ENCODE results near the gene RGR.
"Not testable (repeated sequence)": the region's sequence is repeated elsewhere in the genome, so short reads cannot be mapped to it uniquely, and the experiment has no call there.

The RGR gene

GRCh38 chr10:84270708-84271107 is 25.9 kb downstream of the RGR start:
- Histone ChIP-seq H3K27me3 (ENCODE audit: insufficient read depth, low read length) (peaks cover 30% of the 10 kb centered on the region), H2AFZ (ENCODE audit: low read length, unreplicated experiment) (no peak overlapping the region), H3K4me1 (ENCODE audit: control insufficient read depth, insufficient read depth, low read length, unreplicated experiment) (peaks cover 11% of the 10 kb centered on the region), H3K36me3 (ENCODE audit: insufficient read depth, low read length) (no peaks in the 10 kb centered on the region), H3K27ac (ENCODE audit: low read depth, low read length) (no peak overlapping the region), H3K4me3 (ENCODE audit: low read depth, low read length) (no peak overlapping the region), H3K79me2 (ENCODE audit: control insufficient read depth, insufficient read depth, low read length, unreplicated experiment) (no peaks in the 10 kb centered on the region)

GRCh38 chr10:84279876-84280475 is 35.1 kb downstream of the RGR start:
- peaks cover 43% of the 10 kb centered on the region for H3K27me3 ChIP-seq (ENCODE audit: insufficient read depth, low read length)
- not testable (repeated sequence) for H3K36me3 ChIP-seq (ENCODE audit: insufficient read depth, low read length); H3K4me1 ChIP-seq (ENCODE audit: control insufficient read depth, insufficient read depth, low read length, unreplicated experiment); H2AFZ ChIP-seq (ENCODE audit: low read length, unreplicated experiment); H3K27ac ChIP-seq (ENCODE audit: low read depth, low read length); H3K79me2 ChIP-seq (ENCODE audit: control insufficient read depth, insufficient read depth, low read length, unreplicated experiment); H3K4me3 ChIP-seq (ENCODE audit: low read depth, low read length)

GRCh38 chr10:84286695-84287094 is 41.8 kb downstream of the RGR start:
- no peak overlapping the region for H3K27ac ChIP-seq (ENCODE audit: low read depth, low read length)
- H2AFZ ChIP-seq (ENCODE audit: low read length, unreplicated experiment) = no peak overlapping the region
- H3K27me3 ChIP-seq (ENCODE audit: insufficient read depth, low read length) = peaks cover 42% of the 10 kb centered on the region
- no peaks in the 10 kb centered on the region for H3K36me3 ChIP-seq (ENCODE audit: insufficient read depth, low read length)
- no peak overlapping the region for H3K4me3 ChIP-seq (ENCODE audit: low read depth, low read length)
- no peaks in the 10 kb centered on the region for H3K4me1 ChIP-seq (ENCODE audit: control insufficient read depth, insufficient read depth, low read length, unreplicated experiment)
- no peaks in the 10 kb centered on the region for H3K79me2 ChIP-seq (ENCODE audit: control insufficient read depth, insufficient read depth, low read length, unreplicated experiment)

- no peak overlapping the region for H2AFZ ChIP-seq (ENCODE audit: low read length, unreplicated experiment)
- H3K27me3 ChIP-seq (ENCODE audit: insufficient read depth, low read length) = peaks cover 42% of the 10 kb centered on the region
These were observed 43.3 kb downstream of the RGR start for GRCh38 chr10:84288151-84288550.

GRCh38 chr10:84289521-84290200 is 44.8 kb downstream of the RGR start:
- Histone ChIP-seq H2AFZ (ENCODE audit: low read length, unreplicated experiment) (no peak overlapping the region), H3K4me3 (ENCODE audit: low read depth, low read length) (no peak overlapping the region), H3K27ac (ENCODE audit: low read depth, low read length) (no peak overlapping the region), H3K27me3 (ENCODE audit: insufficient read depth, low read length) (peaks cover 42% of the 10 kb centered on the region), H3K79me2 (ENCODE audit: control insufficient read depth, insufficient read depth, low read length, unreplicated experiment) (no peaks in the 10 kb centered on the region), H3K4me1 (ENCODE audit: control insufficient read depth, insufficient read depth, low read length, unreplicated experiment) (no peaks in the 10 kb centered on the region), H3K36me3 (ENCODE audit: insufficient read depth, low read length) (no peaks in the 10 kb centered on the region)

More at GRCh38 chr10:84288151-84288550, 43.3 kb downstream of the RGR start:
- no peak overlapping the region for H3K4me3 ChIP-seq (ENCODE audit: low read depth, low read length)
- H3K27ac ChIP-seq (ENCODE audit: low read depth, low read length) = no peak overlapping the region
- H3K36me3 ChIP-seq (ENCODE audit: insufficient read depth, low read length) = no peaks in the 10 kb centered on the region
- no peaks in the 10 kb centered on the region for H3K4me1 ChIP-seq (ENCODE audit: control insufficient read depth, insufficient read depth, low read length, unreplicated experiment)
- H3K79me2 ChIP-seq (ENCODE audit: control insufficient read depth, insufficient read depth, low read length, unreplicated experiment) = no peaks in the 10 kb centered on the region

GRCh38 chr10:84290235-84290634 is 45.4 kb downstream of the RGR start:
- Histone ChIP-seq H2AFZ (ENCODE audit: low read length, unreplicated experiment) (no peak overlapping the region), H3K4me1 (ENCODE audit: control insufficient read depth, insufficient read depth, low read length, unreplicated experiment) (no peaks in the 10 kb centered on the region)

GRCh38 chr10:84291384-84291783 is 46.5 kb downstream of the RGR start:
- no peak overlapping the region for H2AFZ ChIP-seq (ENCODE audit: low read length, unreplicated experiment)

More at GRCh38 chr10:84290235-84290634, 45.4 kb downstream of the RGR start:
- Histone ChIP-seq H3K4me3 (ENCODE audit: low read depth, low read length) (no peak overlapping the region), H3K27me3 (ENCODE audit: insufficient read depth, low read length) (peaks cover 42% of the 10 kb centered on the region), H3K36me3 (ENCODE audit: insufficient read depth, low read length) (no peaks in the 10 kb centered on the region), H3K79me2 (ENCODE audit: control insufficient read depth, insufficient read depth, low read length, unreplicated experiment) (no peaks in the 10 kb centered on the region), H3K27ac (ENCODE audit: low read depth, low read length) (no peak overlapping the region)

GRCh38 chr10:84292502-84292901 is 47.6 kb downstream of the RGR start:
- Histone ChIP-seq H3K79me2 (ENCODE audit: control insufficient read depth, insufficient read depth, low read length, unreplicated experiment) (no peaks in the 10 kb centered on the region), H3K4me3 (ENCODE audit: low read depth, low read length) (no peak overlapping the region), H3K36me3 (ENCODE audit: insufficient read depth, low read length) (no peaks in the 10 kb centered on the region), H3K27ac (ENCODE audit: low read depth, low read length) (no peak overlapping the region), H3K4me1 (ENCODE audit: control insufficient read depth, insufficient read depth, low read length, unreplicated experiment) (peaks cover 7% of the 10 kb centered on the region), H2AFZ (ENCODE audit: low read length, unreplicated experiment) (no peak overlapping the region), H3K27me3 (ENCODE audit: insufficient read depth, low read length) (peaks cover 36% of the 10 kb centered on the region)

More at GRCh38 chr10:84291384-84291783, 46.5 kb downstream of the RGR start:
- Histone ChIP-seq H3K27me3 (ENCODE audit: insufficient read depth, low read length) (peaks cover 42% of the 10 kb centered on the region), H3K79me2 (ENCODE audit: control insufficient read depth, insufficient read depth, low read length, unreplicated experiment) (no peaks in the 10 kb centered on the region), H3K4me3 (ENCODE audit: low read depth, low read length) (no peak overlapping the region), H3K4me1 (ENCODE audit: control insufficient read depth, insufficient read depth, low read length, unreplicated experiment) (peaks cover 7% of the 10 kb centered on the region), H3K36me3 (ENCODE audit: insufficient read depth, low read length) (no peaks in the 10 kb centered on the region), H3K27ac (ENCODE audit: low read depth, low read length) (no peak overlapping the region)

GRCh38 chr10:84293171-84293570 is 48.3 kb downstream of the RGR start:
- H3K27ac ChIP-seq (ENCODE audit: low read depth, low read length) = no peak overlapping the region
- no peak overlapping the region for H2AFZ ChIP-seq (ENCODE audit: low read length, unreplicated experiment)
- H3K4me1 ChIP-seq (ENCODE audit: control insufficient read depth, insufficient read depth, low read length, unreplicated experiment) = peaks cover 7% of the 10 kb centered on the region
- H3K36me3 ChIP-seq (ENCODE audit: insufficient read depth, low read length) = no peaks in the 10 kb centered on the region
- no peaks in the 10 kb centered on the region for H3K79me2 ChIP-seq (ENCODE audit: control insufficient read depth, insufficient read depth, low read length, unreplicated experiment)
- H3K4me3 ChIP-seq (ENCODE audit: low read depth, low read length) = no peak overlapping the region
- peaks cover 29% of the 10 kb centered on the region for H3K27me3 ChIP-seq (ENCODE audit: insufficient read depth, low read length)

- Histone ChIP-seq H3K4me3 (ENCODE audit: low read depth, low read length) (no peak overlapping the region), H3K79me2 (ENCODE audit: control insufficient read depth, insufficient read depth, low read length, unreplicated experiment) (no peaks in the 10 kb centered on the region), H3K27me3 (ENCODE audit: insufficient read depth, low read length) (peaks cover 25% of the 10 kb centered on the region), H3K36me3 (ENCODE audit: insufficient read depth, low read length) (no peaks in the 10 kb centered on the region), H2AFZ (ENCODE audit: low read length, unreplicated experiment) (no peak overlapping the region), H3K4me1 (ENCODE audit: control insufficient read depth, insufficient read depth, low read length, unreplicated experiment) (peaks cover 7% of the 10 kb centered on the region), H3K27ac (ENCODE audit: low read depth, low read length) (no peak overlapping the region)
These were observed 48.7 kb downstream of the RGR start for GRCh38 chr10:84293574-84294016.

All from ACC112 (cell line).